Heart left ventricle (tissue), 16 donors: Measurements from ENCODE around the gene POU6F2. TPM values are rescaled to one million over a fixed set of nuclear protein-coding genes. Genes with fewer than 3 reads are reported as not detected.
A peak's percentile ranks its signal among the peaks of the same experiment; 100 is the strongest.

ENCODE experiments used
- ATAC-seq, 4 donors: fragments of 200-7000 bp; cut with Tn5 transposase; one replicate each; pipeline ENCODE4 v1.9.1; 2020 to 2022; ENCODE audit warnings: moderate library complexity in 4 of 4, mild to moderate bottlenecking in 3 of 4, moderate number of reproducible peaks in 1 of 4
- DNase-seq, 5 donors: peaks; one replicate each; pipeline ENCODE4 v3.0.0-alpha.2; 2020
- H3K27ac ChIP-seq, 12 donors: fragments of 200-600 bp; sonication (generic) in 4 of 12; one replicate each; pipeline versions ENCODE4 v1.5.0 to v1.8.0; 2016 to 2022; ENCODE audit warnings: mild to moderate bottlenecking in 2 of 12
- H3K27me3 ChIP-seq, 9 donors: fragments of 200-600 bp; sonication (generic) in 2 of 9; one replicate each; pipeline versions ENCODE4 v1.5.1 to v1.8.0; 2016 to 2022; ENCODE audit warnings: mild to moderate bottlenecking in 3 of 9
- H3K36me3 ChIP-seq, 9 donors: fragments of 200-600 bp; sonication (generic) in 2 of 9; one replicate each; pipeline versions ENCODE4 v1.5.0 to v1.8.0; 2018 to 2022; ENCODE audit warnings: mild to moderate bottlenecking in 2 of 9
- H3K4me1 ChIP-seq, 12 donors: fragments of 200-600 bp; sonication (generic) in 4 of 12; one replicate each; pipeline versions ENCODE4 v1.5.0 to v1.8.0; 2016 to 2022; ENCODE audit warnings: mild to moderate bottlenecking in 3 of 12
- H3K4me3 ChIP-seq, 12 donors: fragments of 200-600 bp; sonication (generic) in 4 of 12; one replicate each; pipeline versions ENCODE4 v1.5.0 to v1.8.0; 2017 to 2022; ENCODE audit warnings: mild to moderate bottlenecking in 9 of 12, moderate library complexity in 4 of 12
- H3K9me3 ChIP-seq, 12 donors: fragments of 200-600 bp; sonication (generic) in 4 of 12; one replicate each; pipeline versions ENCODE4 v1.5.0 to v1.8.0; 2016 to 2022; ENCODE audit warnings: mild to moderate bottlenecking in 1 of 12
- CTCF ChIP-seq, 12 donors: fragments of 200-600 bp; sonication (generic) in 4 of 12; IDR thresholded peaks; one replicate each; pipeline versions ENCODE4 v1.5.0 to v1.8.0; 2018 to 2022; ENCODE audit warnings: antibody characterized with exemption in 12 of 12, mild to moderate bottlenecking in 5 of 12
- POLR2A ChIP-seq, 2 donors: fragments of 450-650 bp; IDR thresholded peaks; one replicate each; pipeline ENCODE4 v1.6.1; 2017; ENCODE audit warnings: antibody characterized with exemption in 2 of 2, mild to moderate bottlenecking in 2 of 2, moderate library complexity in 2 of 2
- WGBS, 4 donors: extraction: QIAGEN DNeasy Blood & Tissue Kit in 2 of 4; methylation state at CpG; one replicate each; pipeline versions ENCODE4 v1.1.5 to v1.1.7; 2013 to 2018; 5-methylcytosine and 5-hydroxymethylcytosine counted together
- intact Hi-C, 10 donors: fragments of 100-400 bp; cut with DNase I; formaldehyde crosslinking; loops; one replicate each; pipeline versions ENCODE4 v1.11.1 to v1.14.2; 2022
- polyA plus RNA-seq, 2 donors: library from polyadenylated mRNA; stranded (reverse); fragments of 200-250 nt; gene quantifications; one replicate each; pipeline ENCODE4 v1.2.3, GENCODE V29; 2013
- total RNA-seq, 9 donors: library from RNA; depleted of rRNA in 2 of 9; stranded (reverse); fragments of >200 nt in 2 of 9; fragmentation: NEBNext Ultra II Directional in 3 of 9; extraction: Animal tissue kit (Norgen Biotek cat#: 25700) in 3 of 9; gene quantifications; one replicate each; pipeline versions ENCODE4 v1.1.0 to v1.2.4, GENCODE V29; 2016 to 2023
- donor health status: ischemic (EF 13 %, LVEDD 7.1; RV severe dilation, severe dysfunction).
- donor health status: healthy with polysubstance abuse.
- donor health status: DM: no; HTN: yes; CAD: no.
- donor health status: DM: no; HTN: no; CAD: no.
- donor health status: ischemic (EF 25% LVEDD 6.9; RV normal size, moderate dysfunction).
- donor health status: ischemic (EF 25% LVEDD 5.7; RV mildly dilated, moderate dysfunction).
- donor health status: healthy.
- donor health status: DM: yes; HTN: yes; CAD: no.
- donor health status: ischemic (EF 35%, LVEDD 5.7; RV mildly dilated, moderate dysfunction).
- donor health status: nonischemic (EF 11% LVEDD 7.7; RV severe dilation, severe dysfunction).
- donor health status: DM: yes; HTN: yes; CAD: no.
- donor health status: PGD.
- donor health status: ischemic (EF 29% LVEDD 5.4; RV normal size, mild dysfunction).
- donor health status: nonischemic (EF 23%, LVEDD 6.1; RV moderate dilation, normal function).

The POU6F2 gene
- total and polyA plus RNA-seq, 11 donors, result 0.03 to 1.2 (median 0.38) TPM; not detected in 2

DNA sequence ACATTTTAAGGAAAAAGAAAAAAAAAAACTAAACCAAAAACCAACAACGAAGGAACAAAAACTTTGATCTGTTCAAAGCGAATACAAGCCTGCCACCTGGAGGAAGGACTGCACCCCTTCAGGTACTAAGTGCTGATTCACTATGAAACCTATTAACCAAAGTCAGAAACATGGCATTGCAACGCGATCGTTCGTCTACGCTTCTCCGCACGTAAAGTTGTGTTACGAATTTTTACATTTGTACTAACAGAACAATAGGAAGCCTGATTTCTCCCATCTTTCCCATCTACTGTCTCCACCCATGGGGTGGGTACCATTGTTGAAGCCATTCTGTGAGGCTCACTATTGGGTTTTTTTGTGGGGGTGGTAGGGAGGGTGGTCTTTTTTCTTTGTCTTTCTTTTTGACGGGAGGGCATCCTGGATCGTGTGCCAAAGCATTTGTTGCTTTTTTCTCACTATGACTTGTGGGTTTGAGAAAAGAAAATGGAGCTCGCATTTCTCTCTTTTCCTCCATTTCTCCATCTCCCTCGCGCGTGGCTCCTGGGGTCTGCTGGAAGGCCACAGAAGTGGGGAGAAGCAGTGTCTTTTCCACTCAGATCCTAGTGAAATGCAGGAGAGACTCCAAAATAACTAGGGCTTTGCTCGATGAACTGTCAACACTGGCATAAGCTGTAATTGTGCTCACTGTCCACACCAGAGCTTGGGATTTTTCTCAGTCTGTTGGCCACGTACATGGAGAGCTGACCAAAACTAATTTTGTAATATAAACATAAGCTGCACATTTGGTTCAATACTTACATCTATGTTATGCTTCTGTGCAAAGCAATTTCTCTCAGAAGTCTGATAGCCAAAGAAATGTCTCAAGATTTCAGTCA, 487.6 kb downstream of the POU6F2 start:
- peak overlapping the region in 1 of 12 donors; percentile 9 for H3K4me3 ChIP-seq
- intact Hi-C loops, result loop anchor here (2.0 to 10.0 kb wide), 7 partner anchors 390 to 673 kb away; no protein-coding TSS in a partner anchor
- ATAC-seq, result peak in 3 of 4 donors; percentile 52 to 78 (median 76)

DNA sequence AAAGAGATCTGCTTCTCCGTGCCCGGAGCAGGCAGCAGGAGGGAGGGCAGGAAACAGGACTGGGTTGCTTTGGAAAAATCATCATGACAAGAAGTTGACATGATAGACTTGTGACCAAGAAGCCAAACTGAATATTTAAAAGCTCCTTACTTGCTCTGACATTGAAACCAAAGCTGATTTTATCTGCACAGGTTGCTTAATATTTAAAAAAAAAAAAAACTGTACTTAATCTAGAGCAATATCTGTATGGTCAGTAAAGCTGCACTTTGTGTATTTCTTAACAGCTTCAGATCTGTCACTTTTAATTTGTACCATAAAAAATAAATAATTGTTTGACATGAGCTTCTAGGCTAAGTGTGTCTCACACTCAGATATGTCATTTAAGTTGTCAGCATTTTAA, 490.6 kb downstream of the POU6F2 start:
- intact Hi-C loops, result loop anchor here in 9 of 10 donors (5.0 to 10.0 kb wide), 5 partner anchors 393 to 676 kb away; no protein-coding TSS in a partner anchor
- Histone ChIP-seq H3K27ac (no peak overlapping the region), H3K9me3 (no peaks in the 10 kb centered on the region), H3K4me3 (no peak overlapping the region), H3K27me3 (peaks cover 0 to 8% (median 0%) of the 10 kb centered on the region in 9 donors), H3K36me3 (no peaks in the 10 kb centered on the region), H3K4me1 (peaks cover 0 to 5% (median 0%) of the 10 kb centered on the region in 12 donors)
- DNase-seq (no peak), ATAC-seq (no peak)
- WGBS, 4 donors, result 34 to 52% (median 35%) methylated on average over 2 of the region's 2 CpGs
- TF ChIP-seq POLR2A (IDR thresholded peaks at IDR 0.05) (no peak), CTCF (IDR thresholded peaks at IDR 0.05) (no peak)

More for the DNA sequence above, 487.6 kb downstream of the POU6F2 start:
- 36 to 41% (median 38%) methylated on average over 18 of the region's 18 CpGs for WGBS, 4 donors
- Histone ChIP-seq H3K4me1 (peaks cover 0 to 5% (median 0%) of the 10 kb centered on the region in 12 donors), H3K36me3 (no peaks in the 10 kb centered on the region), H3K27me3 (peaks cover 0 to 9% (median 0%) of the 10 kb centered on the region in 9 donors), H3K9me3 (no peaks in the 10 kb centered on the region), H3K27ac (no peak overlapping the region)
- DNase-seq, result peak in 1 of 5 donors; percentile 31
- TF ChIP-seq CTCF (IDR thresholded peaks at IDR 0.05) (peak; percentile 52 to 81 (median 72)), POLR2A (IDR thresholded peaks at IDR 0.05) (no peak)

- no peak overlapping the region for H3K4me3 ChIP-seq
- no peaks in the 10 kb centered on the region for H3K36me3 ChIP-seq
- 64 to 79% (median 76%) methylated on average over 7 of the region's 7 CpGs for WGBS, 4 donors
- ATAC-seq (no peak), DNase-seq (no peak)
- intact Hi-C loops, result loop anchor here in 9 of 10 donors (5.0 to 10.0 kb wide), 5 partner anchors 394 to 677 kb away; no protein-coding TSS in a partner anchor
- no peak for TF ChIP-seq CTCF (IDR thresholded peaks at IDR 0.05)
- TF ChIP-seq POLR2A (IDR thresholded peaks at IDR 0.05), result no peak
- no peaks in the 10 kb centered on the region for H3K9me3 ChIP-seq
- H3K27me3 ChIP-seq, result peaks cover 0 to 8% (median 0%) of the 10 kb centered on the region in 9 donors
- peaks cover 0 to 5% (median 0%) of the 10 kb centered on the region in 12 donors for H3K4me1 ChIP-seq
- no peak overlapping the region for H3K27ac ChIP-seq
Measured at GRCh38 chr7:39468808-39469374, 491.2 kb downstream of the POU6F2 start.

GRCh38 chr7:39480901-39481300, 503.2 kb downstream of the POU6F2 start:
- Histone ChIP-seq H3K27me3 (no peaks in the 10 kb centered on the region), H3K4me3 (no peak overlapping the region), H3K36me3 (no peaks in the 10 kb centered on the region), H3K9me3 (peaks cover 0 to 3% (median 0%) of the 10 kb centered on the region in 12 donors), H3K27ac (no peak overlapping the region), H3K4me1 (no peaks in the 10 kb centered on the region)
- TF ChIP-seq POLR2A (IDR thresholded peaks at IDR 0.05) (no peak), CTCF (IDR thresholded peaks at IDR 0.05) (no peak)
- intact Hi-C loops, result no loop called here
- ATAC-seq, result no peak
- DNase-seq, result no peak
